ENCODE measurements around the gene B3GNT5. TPM values are rescaled to one million over a fixed set of nuclear protein-coding genes. Genes with fewer than 3 reads are reported as not detected.

B3GNT5 gene
- total and polyA plus RNA-seq, 2 of the 8 experiments (the other 6 are each of a cell fraction or from before 2014, with no cell fraction given): 2.4 to 9.7 TPM

DNA sequence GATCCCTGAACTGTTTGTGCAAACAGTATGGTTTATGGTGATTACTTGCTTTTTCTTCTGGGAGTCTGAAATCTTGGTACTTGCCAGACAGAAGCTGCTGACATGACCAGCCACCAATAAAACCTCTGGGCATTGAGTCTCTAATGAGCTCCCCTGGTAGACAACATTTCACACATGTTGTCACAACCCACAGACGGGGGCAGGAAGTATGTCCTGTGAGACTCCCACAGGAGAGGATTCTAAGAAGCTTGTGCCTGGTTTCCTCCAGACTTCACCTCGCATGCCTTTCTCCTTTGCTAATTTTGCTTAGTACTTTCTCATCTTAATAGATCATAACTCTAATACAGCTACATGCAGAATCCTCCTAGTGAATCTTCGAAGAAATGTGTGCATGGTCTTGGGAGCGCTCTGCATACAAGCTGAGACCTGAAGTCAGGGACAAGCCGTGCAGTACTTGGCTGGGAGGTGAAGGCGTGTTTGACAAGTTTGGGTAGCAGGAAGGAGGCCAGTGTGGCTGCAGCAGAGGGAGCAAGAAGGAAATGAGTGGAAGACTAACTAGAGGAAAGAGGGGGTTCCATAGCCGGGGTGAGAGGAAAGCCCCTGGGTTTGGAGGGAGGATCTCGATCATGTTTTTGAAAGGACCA is 49.0 kb downstream of the B3GNT5 start:
- Histone ChIP-seq H2BK15ac (ENCODE audit: low read length) (no peak overlapping the region), H4K91ac (replicated peaks; ENCODE audit: insufficient read length, low read length) (no peak overlapping the region), H3K4me2 (ENCODE audit: insufficient read depth in 1 of 2, low read depth in 2 of 2, low read length in 2 of 2) (no peak overlapping the region), H2BK12ac (ENCODE audit: low read depth, low read length) (no peak overlapping the region), H3K4me3 (ENCODE audit: extremely low read depth in 1 of 4, insufficient read depth in 2 of 4, low read depth in 3 of 4, low read length in 4 of 4) (no peak overlapping the region), H3K4ac (replicated peaks; ENCODE audit: insufficient read length, low read depth, low read length) (no peak overlapping the region), H4K8ac (ENCODE audit: extremely low read depth, insufficient read depth, low read length) (no peak overlapping the region), H3K27me3 (replicated peaks in 1 of 4; ENCODE audit: control insufficient read depth in 3 of 4, extremely low read depth in 1 of 4, insufficient read depth in 3 of 4, low read length in 3 of 4) (no peaks in the 10 kb centered on the region), H4K20me1 (replicated peaks in 1 of 2; ENCODE audit: control insufficient read depth in 1 of 2, insufficient read depth in 2 of 2, low read length in 2 of 2) (no peaks in the 10 kb centered on the region), H3K79me2 (ENCODE audit: control insufficient read depth in 1 of 2, insufficient read depth in 2 of 2, low read length in 2 of 2) (no peaks in the 10 kb centered on the region), H2AK5ac (ENCODE audit: low read depth, low read length) (no peak overlapping the region), H3K14ac (ENCODE audit: insufficient read length) (no peak overlapping the region), H2BK20ac (ENCODE audit: low read length) (no peak overlapping the region), H3K36me3 (ENCODE audit: control insufficient read depth in 2 of 4, insufficient read depth in 4 of 4, low read length in 3 of 4) (no peaks in the 10 kb centered on the region; a peak in 2 of 8 replicates), H3K23me2 (ENCODE audit: low read depth, low read length) (no peaks in the 10 kb centered on the region; the same call in 1 of the 2 replicates), H4K5ac (ENCODE audit: insufficient read length, low read depth, low read length) (no peak overlapping the region), H3K9me3 (ENCODE audit: insufficient read depth in 2 of 2, low read depth in 1 of 2, low read length in 1 of 2) (no peaks in the 10 kb centered on the region), H3K9ac (replicated peaks in 1 of 4; ENCODE audit: extremely low read depth in 1 of 4, low read depth in 3 of 4, low read length in 3 of 4) (no peak overlapping the region), H3K18ac (ENCODE audit: extremely low read depth, low read length) (no peak overlapping the region), H3K27ac (ENCODE audit: low read depth, low read length) (no peak overlapping the region), H3K23ac (ENCODE audit: insufficient read length) (no peak overlapping the region), H2AFZ (ENCODE audit: low read length) (no peak overlapping the region), H3K4me1 (replicated peaks in 1 of 4; ENCODE audit: control insufficient read depth in 3 of 4, insufficient read depth in 4 of 4, low read length in 3 of 4) (peaks cover 0 to 6% (median 4%) of the 10 kb centered on the region in 4 experiments; a peak in 4 of 7 replicates), H3K79me1 (ENCODE audit: low read depth, low read length) (no peaks in the 10 kb centered on the region; the same call in 1 of the 2 replicates), H2BK120ac (replicated peaks; ENCODE audit: low read depth, low read length) (no peak overlapping the region), H3K56ac (replicated peaks; ENCODE audit: insufficient read length, low read depth, low read length) (no peak overlapping the region), H2BK5ac (ENCODE audit: low read depth, low read length) (no peak overlapping the region)
- no peak for FAIRE-seq
- POLR2A ChIA-PET (ENCODE audit: partially characterized antibody): no interaction called here
- no peak for DNase-seq (ENCODE audit: low read depth in 1 of 2, low spot score in 2 of 2)
- CTCF ChIA-PET (ENCODE audit: partially characterized antibody): interaction anchor here (0.9 to 1.5 kb wide), 5 partner anchors 10 to 119 kb away, joined by 3 to 6 read pairs (median 3); no protein-coding TSS in a partner anchor
- TF ChIP-seq GABPA (IDR thresholded peaks at IDR 0.05; ENCODE audit: borderline replicate concordance, insufficient read depth, low read length) (no peak), EP300 (IDR thresholded peaks at IDR 0.05; ENCODE audit: borderline replicate concordance in 1 of 2, low read depth in 2 of 2, low read length in 2 of 2) (no peak), CREB1 (IDR thresholded peaks at IDR 0.05) (no peak), TAF7 (optimal IDR thresholded peaks at IDR 0.05; ENCODE audit: borderline replicate concordance, low read depth, low read length) (no peak)
- WGBS, 2 experiments (ENCODE audit: extremely low coverage in 1 of 2, insufficient coverage in 1 of 2, insufficient read length in 1 of 2, insufficient replicate concordance in 2 of 2, low coverage in 1 of 2, low lambda C conversion rate in 2 of 2, missing lambda C conversion rate in 1 of 2): 91% methylated on average over 8 of the region's 8 CpGs; no CpG with 5 or more reads in 1 of the 2 experiments

Measured in H1 (cell line).